GM19328 (cell line): ENCODE data around the gene EPRS1.
"Not testable (repeated sequence)": the region's sequence is repeated elsewhere in the genome, so short reads cannot be mapped to it uniquely, and the experiment has no call there.

Experiments used
- ATAC-seq: cut with Tn5 transposase; IDR thresholded peaks from one replicate; pipeline ENCODE4 v1.9.1; 2021; ENCODE audit warnings: mild to moderate bottlenecking, moderate library complexity; ENCODE audit not compliant: unreplicated experiment

Gene EPRS1

GRCh38 chr1:220040028-220040596, 6.2 kb downstream of the EPRS1 start:
- ATAC-seq = no peak

GRCh38 chr1:220038640-220039039, 7.7 kb downstream of the EPRS1 start:
- ATAC-seq = no peak

GRCh38 chr1:220037810-220038209, 8.5 kb downstream of the EPRS1 start:
- not testable (repeated sequence) for ATAC-seq

- ATAC-seq = no peak
Measured at GRCh38 chr1:220032911-220033310, 13.4 kb downstream of the EPRS1 start.

GRCh38 chr1:220031287-220031686, 15.0 kb downstream of the EPRS1 start:
- ATAC-seq = no peak

- ATAC-seq = no peak
Measured at GRCh38 chr1:220028346-220028895, 17.9 kb downstream of the EPRS1 start.

GRCh38 chr1:220019071-220019470, 27.2 kb downstream of the EPRS1 start:
- ATAC-seq = no peak

- ATAC-seq = no peak
Measured at GRCh38 chr1:220013497-220013896, 32.8 kb downstream of the EPRS1 start.

- no peak for ATAC-seq
Measured at GRCh38 chr1:220012259-220012658, 34.0 kb downstream of the EPRS1 start.

GRCh38 chr1:220011620-220012019, 34.7 kb downstream of the EPRS1 start:
- ATAC-seq = no peak

GRCh38 chr1:220007438-220007837, 38.9 kb downstream of the EPRS1 start:
- no peak for ATAC-seq

GRCh38 chr1:220005489-220005888, 40.8 kb downstream of the EPRS1 start:
- no peak for ATAC-seq

- ATAC-seq = no peak
Measured at GRCh38 chr1:220003610-220004299, 42.5 kb downstream of the EPRS1 start.

- no peak for ATAC-seq
Measured at GRCh38 chr1:220003015-220003414, 43.3 kb downstream of the EPRS1 start.

- ATAC-seq = no peak
Measured at GRCh38 chr1:220001095-220001501, 45.2 kb downstream of the EPRS1 start.

- ATAC-seq = no peak
Measured at GRCh38 chr1:219999821-220000220, 46.5 kb downstream of the EPRS1 start.
